ENCODE data around the gene ZNF778.

GRCh38 chr16:89192956-89193575 is 24.4 kb upstream of the ZNF778 start:
- TF ChIP-seq CTCF (IDR thresholded peaks at IDR 0.05) = no peak
- TF ChIP-seq POLR2A (IDR thresholded peaks at IDR 0.05) = no peak

All from body of pancreas (tissue), 4 donors.